B cell (primary cell): ENCODE measurements around the gene PSME3IP1. TPM values are rescaled to one million over a fixed set of nuclear protein-coding genes. Genes with fewer than 3 reads are reported as not detected.

ENCODE experiments used
- ATAC-seq: fragments of 200-7000 bp; cut with Tn5 transposase; one replicate; pipeline ENCODE4 v1.10.0; 2021; ENCODE audit warnings: low read depth, mild to moderate bottlenecking, moderate number of reproducible peaks, moderate library complexity
- CTCF ChIA-PET: fragments of 350-600 bp; sonication (Branson Sonifier 250); formaldehyde crosslinking; loops from one replicate; lab custom pipeline; 2021; ENCODE audit warnings: antibody characterized with exemption, inconsistent platforms; lab: Charles Lee
- POLR2A ChIA-PET: fragments of 350-600 bp; sonication (Branson Sonifier 250); formaldehyde crosslinking; loops from one replicate; lab custom pipeline; 2021; ENCODE audit warnings: antibody characterized with exemption; lab: Charles Lee
- DNase-seq: peaks from one replicate; pipeline ENCODE4 v3.0.0; 2013
- H2AFZ ChIP-seq: 2 replicates; pipeline ENCODE4 v1.6.1; 2012; ENCODE audit warnings: mild to moderate bottlenecking, low read depth, low read length; ENCODE audit not compliant: insufficient read depth, poor library complexity, severe bottlenecking
- H3K27ac ChIP-seq, 2 donors: 1 replicate in 1 of 2; 2 replicates in 1 of 2; pipeline ENCODE4 v1.5.1; 2012 to 2013; ENCODE audit warnings: low read length in 2 of 2, mild to moderate bottlenecking in 2 of 2, moderate library complexity in 1 of 2
- H3K27me3 ChIP-seq, 4 experiments: fragments of 200-600 bp in 1 of 4; sonication (generic) in 1 of 4; replicated peaks in 1 of 4; 1 replicate in 2 of 4; 2 replicates in 2 of 4; pipeline versions ENCODE4 v1.6.1 to v1.7.0; 2013 to 2016; ENCODE audit warnings: low read length in 3 of 4, mild to moderate bottlenecking in 2 of 4, mixed read lengths in 1 of 4, moderate library complexity in 1 of 4; ENCODE audit not compliant: insufficient read depth in 4 of 4, control insufficient read depth in 3 of 4; ENCODE audit errors: control extremely low read depth in 1 of 4
- H3K36me3 ChIP-seq, 2 experiments: replicated peaks in 1 of 2; 1 replicate in 1 of 2; 2 replicates in 1 of 2; pipeline versions ENCODE4 v1.6.1 to v1.7.1; 2013; ENCODE audit warnings: low read length in 1 of 2; ENCODE audit not compliant: insufficient read depth in 2 of 2, control insufficient read depth in 1 of 2; ENCODE audit errors: control extremely low read depth in 1 of 2, extremely low read depth in 1 of 2
- H3K4me1 ChIP-seq, 2 donors: fragments of 200-600 bp in 1 of 2; sonication (generic) in 1 of 2; 1 replicate in 1 of 2; 2 replicates in 1 of 2; pipeline versions ENCODE4 v1.5.1 to v1.6.1; 2013 to 2017; ENCODE audit warnings: low read length in 2 of 2; ENCODE audit not compliant: control insufficient read depth in 2 of 2, insufficient read depth in 2 of 2
- H3K4me2 ChIP-seq: replicated peaks from 2 replicates; pipeline ENCODE3; 2012; ENCODE audit warnings: mild to moderate bottlenecking, low read depth, low read length; ENCODE audit not compliant: poor library complexity, severe bottlenecking
- H3K4me3 ChIP-seq, 5 experiments: fragments of 200-600 bp in 1 of 5; sonication (generic) in 1 of 5; 1 replicate in 3 of 5; 2 replicates in 2 of 5; pipeline versions ENCODE4 v1.5.1 to v1.7.0; 2011 to 2016; ENCODE audit warnings: low read length in 4 of 5, mild to moderate bottlenecking in 4 of 5, low read depth in 2 of 5, control low read depth in 1 of 5, moderate library complexity in 1 of 5; ENCODE audit not compliant: insufficient read depth in 1 of 5; ENCODE audit errors: control extremely low read depth in 1 of 5, extremely low read depth in 1 of 5
- H3K79me2 ChIP-seq: fragments of 200-600 bp; sonication (generic); one replicate; pipeline ENCODE4 v1.6.0; 2016; ENCODE audit warnings: low read length; ENCODE audit not compliant: control insufficient read depth, insufficient read depth
- H3K9ac ChIP-seq: fragments of 200-600 bp; sonication (generic); 2 replicates; pipeline ENCODE4 v1.6.1; 2017; ENCODE audit warnings: mild to moderate bottlenecking, low read length, moderate library complexity
- H3K9me3 ChIP-seq, 3 donors: one replicate each; pipeline versions ENCODE4 v1.6.1 to v1.7.1; 2013; ENCODE audit warnings: low read length in 2 of 3; ENCODE audit not compliant: control insufficient read depth in 2 of 3, insufficient read depth in 1 of 3; ENCODE audit errors: control extremely low read depth in 1 of 3
- H4K20me1 ChIP-seq: 2 replicates; pipeline ENCODE4 v1.6.0; 2012; ENCODE audit warnings: mild to moderate bottlenecking, low read length; ENCODE audit not compliant: insufficient read depth, control insufficient read depth, poor library complexity, severe bottlenecking
- H3K27ac Mint-ChIP-seq: one replicate; pipeline ENCODE4 v1.8.0; 2021; ENCODE audit warnings: mixed read lengths
- H3K27me3 Mint-ChIP-seq: one replicate; pipeline ENCODE4 v1.8.0; 2021; ENCODE audit warnings: mixed read lengths
- H3K4me1 Mint-ChIP-seq: one replicate; pipeline ENCODE4 v1.8.0; 2021; ENCODE audit warnings: mixed read lengths
- H3K4me3 Mint-ChIP-seq: one replicate; pipeline ENCODE4 v1.8.0; 2021; ENCODE audit warnings: mixed read lengths
- H3K9me3 Mint-ChIP-seq: one replicate; pipeline ENCODE4 v1.8.0; 2022; ENCODE audit warnings: mixed read lengths; ENCODE audit not compliant: insufficient read depth
- CTCF ChIP-seq: fragments of 200-600 bp; IDR thresholded peaks from one replicate; pipeline ENCODE4 v1.8.0; 2022; ENCODE audit warnings: antibody characterized with exemption, mild to moderate bottlenecking
- EZH2 ChIP-seq: IDR thresholded peaks from 2 replicates; pipeline ENCODE4 v1.6.1; 2012; ENCODE audit warnings: borderline replicate concordance, low read depth, mild to moderate bottlenecking, moderate library complexity, low read length; ENCODE audit not compliant: insufficient read depth, poor library complexity, severe bottlenecking
- WGBS: methylation state at CpG from one replicate; pipeline ENCODE4 v1.1.5; 2013; ENCODE audit warnings: missing lambda C conversion rate; ENCODE audit not compliant: insufficient coverage; 5-methylcytosine and 5-hydroxymethylcytosine counted together
- intact Hi-C: fragments of 100-400 bp; cut with micrococcal nuclease; formaldehyde crosslinking; loops from one replicate; pipeline ENCODE4 v1.10.0; 2022
- polyA plus RNA-seq: library from polyadenylated mRNA; depleted of rRNA; stranded (reverse); fragments of >200 nt; gene quantifications from 2 replicates; pipeline ENCODE4 v1.2.3, GENCODE V29; 2012
- total RNA-seq, 2 donors: library from RNA; stranded (reverse); fragments of 120-200 nt in 1 of 2; gene quantifications; 1 replicate in 1 of 2; 2 replicates in 1 of 2; pipeline versions ENCODE4 v1.2.3 to v1.2.4, GENCODE V29; 2013 to 2022

PSME3IP1 gene
- total and polyA plus RNA-seq, 2 donors (not counting 1 experiment from before 2014, with no cell fraction given): 125 to 166 TPM

- no peak overlapping the region for H3K4me2 ChIP-seq
- Mint-ChIP-seq H3K4me3 (no peak overlapping the region), H3K4me1 (no peaks in the 10 kb centered on the region), H3K9me3 (no peaks in the 10 kb centered on the region), H3K27me3 (no peaks in the 10 kb centered on the region), H3K27ac (no peak overlapping the region)
- H3K79me2 ChIP-seq: peaks cover 7% of the 10 kb centered on the region
- H3K27ac ChIP-seq: no peak overlapping the region
- DNase-seq: no peak
- H3K36me3 ChIP-seq: peaks cover 0 to 75% of the 10 kb centered on the region in 2 experiments
- ATAC-seq: no peak
- no peak overlapping the region for H2AFZ ChIP-seq
- intact Hi-C loops: no loop called here
- no peak for TF ChIP-seq CTCF
- TF ChIP-seq EZH2: no peak
- no CpG with 5 or more reads among the region's 1 CpG for WGBS
- H3K9me3 ChIP-seq: no peaks in the 10 kb centered on the region
- H3K27me3 ChIP-seq: no peaks in the 10 kb centered on the region
- ChIA-PET POLR2A (no interaction called here), CTCF (no interaction called here)
- no peak overlapping the region for H3K4me3 ChIP-seq
- H4K20me1 ChIP-seq: peaks cover 6% of the 10 kb centered on the region
- H3K9ac ChIP-seq: no peak overlapping the region
- H3K4me1 ChIP-seq: no peaks in the 10 kb centered on the region
These were observed 28.3 kb downstream of the PSME3IP1 start for GRCh38 chr16:57157533-57157932.

GRCh38 chr16:57156351-57156703 is 29.5 kb downstream of the PSME3IP1 start:
- no peak for DNase-seq
- ATAC-seq: no peak
- Histone ChIP-seq H4K20me1 (peaks cover 6% of the 10 kb centered on the region), H3K27ac (no peak overlapping the region), H3K4me3 (no peak overlapping the region), H3K27me3 (no peaks in the 10 kb centered on the region), H3K36me3 (peaks cover 0 to 73% of the 10 kb centered on the region in 2 experiments), H3K9me3 (no peaks in the 10 kb centered on the region), H3K9ac (no peak overlapping the region), H3K79me2 (peaks cover 3% of the 10 kb centered on the region), H3K4me1 (no peaks in the 10 kb centered on the region), H3K4me2 (no peak overlapping the region), H2AFZ (no peak overlapping the region)
- intact Hi-C loops: no loop called here
- H3K4me1 Mint-ChIP-seq: no peaks in the 10 kb centered on the region
- H3K4me3 Mint-ChIP-seq: no peak overlapping the region
- no peak overlapping the region for H3K27ac Mint-ChIP-seq
- POLR2A ChIA-PET: no interaction called here
- H3K9me3 Mint-ChIP-seq: no peaks in the 10 kb centered on the region
- WGBS: no CpG with 5 or more reads among the region's 4 CpGs
- CTCF ChIA-PET: no interaction called here
- no peaks in the 10 kb centered on the region for H3K27me3 Mint-ChIP-seq
- TF ChIP-seq EZH2: no peak
- TF ChIP-seq CTCF: no peak
